ENCODE results near the gene UBA5. TPM values are rescaled to one million over a fixed set of nuclear protein-coding genes. Genes with fewer than 3 reads are reported as not detected.

The UBA5 gene
- total and polyA plus RNA-seq, 4 experiments from 2014 or later, result 33.0 to 44.5 (median 33.4) TPM

DNA sequence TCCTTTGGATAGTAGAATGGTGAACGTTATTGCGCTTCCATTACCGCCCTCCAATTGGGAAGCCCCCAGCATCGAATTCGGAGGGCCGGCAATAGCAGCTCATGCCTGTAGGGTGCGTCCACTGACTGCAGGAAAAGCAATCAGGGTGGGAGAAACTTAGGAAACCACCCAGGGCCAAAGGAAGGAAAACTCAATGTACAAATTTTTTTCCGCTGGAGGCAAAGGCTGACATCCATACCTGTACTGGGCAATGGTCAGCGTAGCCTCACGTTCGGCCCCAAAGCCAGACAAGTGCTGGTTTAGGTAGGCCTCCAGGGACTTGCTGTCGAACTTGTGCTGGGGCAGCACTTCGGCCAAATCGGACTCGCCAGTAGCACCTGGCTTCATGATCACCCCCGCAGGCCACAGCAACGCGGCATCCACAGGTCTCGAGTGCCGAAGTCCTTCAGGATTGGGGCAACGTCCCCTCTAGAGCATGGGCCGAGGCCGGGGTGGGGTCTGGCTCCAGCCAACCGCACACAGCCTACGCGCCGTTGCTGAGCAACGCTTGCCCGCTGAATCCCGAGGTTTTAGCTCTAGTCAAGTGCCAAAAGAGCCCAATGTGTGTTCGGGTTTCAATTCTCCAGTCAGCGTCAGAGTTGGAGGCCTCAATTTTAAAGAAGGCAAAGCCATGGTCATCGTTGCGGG, 621 bp upstream of the UBA5 start, which contains the start of gene ACAD11:
Gene ACAD11 (minus strand): TSS at position 445 of the 687 bp plus-strand sequence. CDS start 58 bp downstream, at position 387.
- Mint-ChIP-seq H3K4me3 (peak within 1 kb of the TSS; percentile 96 to 99 (median 98)), H3K27ac (peak within 1 kb of the TSS; percentile 95 to 98 (median 97)), H3K36me3 (peaks cover 0 to 16% of the 10 kb centered on the region in 2 donors), H3K9me3 (no peaks in the 10 kb centered on the region), H3K4me1 (peaks cover 37 to 71% (median 48%) of the 10 kb centered on the region in 4 donors), H3K27me3 (no peaks in the 10 kb centered on the region)
- peak; percentile 11 to 48 (median 13) for DNase-seq
- Histone ChIP-seq H3K4me3 (ENCODE audit: low read length in 2 of 2) (peak within 1 kb of the TSS; percentile 78 to 99), H3K36me3 (ENCODE audit: insufficient read depth, low read length) (no peaks in the 10 kb centered on the region), H3K27me3 (ENCODE audit: insufficient read depth, low read length) (no peaks in the 10 kb centered on the region), H3K9me3 (ENCODE audit: control insufficient read depth in 1 of 2, low read length in 2 of 2) (no peaks in the 10 kb centered on the region), H3K27ac (ENCODE audit: low read depth, low read length) (peak within 1 kb of the TSS; percentile 83), H3K4me1 (ENCODE audit: insufficient read depth, low read length) (peaks cover 53% of the 10 kb centered on the region)
- CTCF ChIA-PET (ENCODE audit: partially characterized antibody), result interaction anchor here (0.7 to 2.8 kb wide), 4 partner anchors 12 to 765 kb away, joined by 3 to 7 read pairs (median 4); no protein-coding TSS in a partner anchor
- POLR2A ChIA-PET (ENCODE audit: partially characterized antibody), result interaction anchor here (1.2 to 2.1 kb wide), 3 partner anchors 14 to 59 kb away, joined by 4 to 5 read pairs (median 4); no protein-coding TSS in a partner anchor
- intact Hi-C loops (cut with micrococcal nuclease), result loop anchor here (1.0 to 10.0 kb wide), 5 partner anchors 63 to 1825 kb away; partner anchors contain the start of genes ANAPC13, ASTE1, CDV3 and CEP63

DNA sequence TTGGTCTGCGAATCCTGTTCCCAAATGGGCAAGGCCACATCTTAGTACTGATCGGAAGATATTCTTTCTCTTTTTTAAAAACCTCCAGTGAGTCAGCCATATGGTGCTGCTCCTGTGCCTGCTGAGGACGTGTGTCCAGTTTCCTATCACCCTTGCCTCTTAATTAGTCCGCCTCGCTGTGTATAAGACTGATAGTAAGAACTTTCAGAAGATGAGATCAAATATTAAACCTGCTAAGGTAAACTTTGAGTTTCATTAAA, 612 bp downstream of the UBA5 start:
- H3K36me3 Mint-ChIP-seq, result peaks cover 0 to 16% of the 10 kb centered on the region in 2 donors
- H3K9me3 Mint-ChIP-seq, result no peaks in the 10 kb centered on the region
- intact Hi-C loops (cut with micrococcal nuclease), result loop anchor here (1.0 to 10.0 kb wide), 5 partner anchors 62 to 1824 kb away; partner anchors contain the start of genes ANAPC13, ASTE1, CDV3 and CEP63
- H3K27me3 ChIP-seq (ENCODE audit: insufficient read depth, low read length), result no peaks in the 10 kb centered on the region
- peak overlapping the region; percentile 78 to 99 for H3K4me3 ChIP-seq (ENCODE audit: low read length in 2 of 2)
- H3K36me3 ChIP-seq (ENCODE audit: insufficient read depth, low read length), result no peaks in the 10 kb centered on the region
- H3K4me3 Mint-ChIP-seq, result peak overlapping the region; percentile 96 to 99 (median 98)
- CTCF ChIA-PET (ENCODE audit: partially characterized antibody), result interaction anchor here (1.0 to 2.8 kb wide), 3 partner anchors 21 to 25 kb away, joined by 3 to 7 read pairs (median 3); no protein-coding TSS in a partner anchor
- H3K4me1 Mint-ChIP-seq, result peaks cover 39 to 69% (median 49%) of the 10 kb centered on the region in 4 donors
- POLR2A ChIA-PET (ENCODE audit: partially characterized antibody), result interaction anchor here (0.5 to 2.1 kb wide), 9 partner anchors 8 to 1574 kb away, joined by 3 to 7 read pairs (median 3); partner anchors contain the start of genes CDV3 and DNAJC13
- no peaks in the 10 kb centered on the region for H3K9me3 ChIP-seq (ENCODE audit: control insufficient read depth in 1 of 2, low read length in 2 of 2)
- H3K27ac Mint-ChIP-seq, result peak overlapping the region; percentile 95 to 98 (median 97)
- H3K27me3 Mint-ChIP-seq, result no peaks in the 10 kb centered on the region
- DNase-seq, result no peak
- H3K4me1 ChIP-seq (ENCODE audit: insufficient read depth, low read length), result peaks cover 53% of the 10 kb centered on the region
- H3K27ac ChIP-seq (ENCODE audit: low read depth, low read length), result peak overlapping the region; percentile 83

DNA sequence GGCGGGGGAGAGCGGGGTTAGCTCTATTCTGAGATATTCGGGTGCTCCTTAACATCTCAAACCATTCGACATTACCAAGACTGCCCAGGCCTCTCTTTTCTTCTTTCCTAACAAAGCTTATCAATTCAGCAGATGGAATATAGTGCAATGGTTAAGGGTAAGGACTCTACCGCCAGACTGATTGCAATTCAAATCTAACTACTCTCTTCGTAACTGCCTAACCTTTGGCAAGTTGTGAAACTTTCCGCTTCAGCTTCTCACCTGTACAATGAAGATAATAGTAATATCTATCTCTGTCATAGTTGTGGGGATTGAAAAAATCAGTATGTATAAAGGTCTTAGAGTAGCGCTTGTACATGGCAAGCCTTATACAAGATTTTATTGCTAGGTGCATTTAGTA, 972 bp downstream of the UBA5 start:
- Mint-ChIP-seq H3K4me1 (peaks cover 38 to 69% (median 49%) of the 10 kb centered on the region in 4 donors), H3K36me3 (peaks cover 0 to 16% of the 10 kb centered on the region in 2 donors), H3K9me3 (no peaks in the 10 kb centered on the region), H3K27ac (peak overlapping the region; percentile 95 to 98 (median 97)), H3K4me3 (peak overlapping the region; percentile 96 to 99 (median 98)), H3K27me3 (no peaks in the 10 kb centered on the region)
- peak in 1 of 5 donors; percentile 13 for DNase-seq
- intact Hi-C loops (cut with micrococcal nuclease), result loop anchor here (2.0 to 10.0 kb wide), 3 partner anchors 62 to 1824 kb away; partner anchors contain the start of genes ANAPC13, ASTE1, CEP63 and NEK11
- no peaks in the 10 kb centered on the region for H3K36me3 ChIP-seq (ENCODE audit: insufficient read depth, low read length)
- peaks cover 51% of the 10 kb centered on the region for H3K4me1 ChIP-seq (ENCODE audit: insufficient read depth, low read length)
- CTCF ChIA-PET (ENCODE audit: partially characterized antibody), result interaction anchor here (1.0 to 2.8 kb wide), 3 partner anchors 21 to 26 kb away, joined by 3 to 7 read pairs (median 3); no protein-coding TSS in a partner anchor
- H3K4me3 ChIP-seq (ENCODE audit: low read length in 2 of 2), result peak overlapping the region; percentile 78 to 99
- H3K9me3 ChIP-seq (ENCODE audit: control insufficient read depth in 1 of 2, low read length in 2 of 2), result no peaks in the 10 kb centered on the region
- peak overlapping the region; percentile 83 for H3K27ac ChIP-seq (ENCODE audit: low read depth, low read length)
- H3K27me3 ChIP-seq (ENCODE audit: insufficient read depth, low read length), result no peaks in the 10 kb centered on the region
- POLR2A ChIA-PET (ENCODE audit: partially characterized antibody), result interaction anchor here (1.0 to 2.0 kb wide), 6 partner anchors 22 to 913 kb away, joined by 3 to 7 read pairs (median 3); partner anchors contain the start of genes CDV3 and DNAJC13

DNA sequence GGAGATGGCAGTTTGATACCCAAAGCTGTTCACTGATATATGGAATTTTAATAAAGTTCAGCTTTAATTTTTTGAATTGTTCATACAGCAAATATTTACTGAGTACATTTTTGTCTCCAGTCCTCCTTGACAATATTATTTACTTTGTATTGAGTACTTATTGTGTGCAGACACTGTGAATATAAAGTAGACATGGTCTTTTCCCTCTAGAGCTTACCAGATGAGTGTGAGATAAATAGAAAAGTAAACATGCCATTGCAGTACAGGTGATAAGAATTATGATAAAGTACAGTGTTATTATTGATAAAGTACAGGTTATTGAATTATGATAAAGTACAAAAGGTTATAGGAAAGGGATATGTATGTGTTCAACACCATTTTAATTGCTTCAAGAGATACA, 2.1 kb downstream of the UBA5 start:
- CTCF ChIA-PET (ENCODE audit: partially characterized antibody), result no interaction called here
- H3K4me1 Mint-ChIP-seq, result peaks cover 38 to 65% (median 50%) of the 10 kb centered on the region in 4 donors
- Histone ChIP-seq H3K4me1 (ENCODE audit: insufficient read depth, low read length) (peaks cover 47% of the 10 kb centered on the region), H3K9me3 (ENCODE audit: control insufficient read depth in 1 of 2, low read length in 2 of 2) (no peaks in the 10 kb centered on the region), H3K27me3 (ENCODE audit: insufficient read depth, low read length) (no peaks in the 10 kb centered on the region), H3K27ac (ENCODE audit: low read depth, low read length) (no peak overlapping the region), H3K4me3 (ENCODE audit: low read length in 2 of 2) (no peak overlapping the region), H3K36me3 (ENCODE audit: insufficient read depth, low read length) (no peaks in the 10 kb centered on the region)
- peak overlapping the region in 5 of 8 donors; percentile 13 to 99 (median 38) for H3K4me3 Mint-ChIP-seq
- DNase-seq, result no peak
- no peaks in the 10 kb centered on the region for H3K27me3 Mint-ChIP-seq
- H3K9me3 Mint-ChIP-seq, result no peaks in the 10 kb centered on the region
- POLR2A ChIA-PET (ENCODE audit: partially characterized antibody), result no interaction called here
- intact Hi-C loops (cut with micrococcal nuclease), result loop anchor here (10.0 kb wide), 2 partner anchors 1637 to 1823 kb away; partner anchors contain the start of genes ANAPC13, ASTE1, CEP63 and NEK11
- peaks cover 0 to 20% of the 10 kb centered on the region in 2 donors for H3K36me3 Mint-ChIP-seq
- peak overlapping the region in 3 of 7 donors; percentile 46 to 74 (median 62) for H3K27ac Mint-ChIP-seq

DNA sequence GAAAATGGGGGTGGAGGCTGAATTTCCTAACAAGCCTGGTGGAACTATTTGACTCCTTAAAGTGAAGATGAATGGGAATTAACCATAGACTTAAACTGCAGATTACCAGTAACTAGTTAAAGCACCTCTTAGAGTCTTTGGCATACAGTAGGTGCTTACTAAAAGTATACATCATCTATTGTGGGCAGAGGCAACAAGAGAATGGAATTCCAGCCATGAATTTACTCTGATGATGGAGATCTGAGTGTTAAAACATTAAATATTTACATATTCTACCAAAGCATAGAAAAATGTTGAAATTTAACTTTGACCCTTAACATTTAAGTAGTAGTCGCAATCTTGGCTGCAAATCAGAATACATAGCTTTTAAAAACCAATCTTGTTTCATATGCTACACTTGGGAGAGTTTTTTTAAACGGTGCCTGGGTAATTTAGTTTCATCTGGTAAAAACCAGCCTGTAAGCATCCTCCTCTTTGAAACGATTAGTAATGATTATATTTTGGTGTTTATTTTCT, 5.2 kb downstream of the UBA5 start:
- Mint-ChIP-seq H3K4me1 (peaks cover 32 to 47% (median 40%) of the 10 kb centered on the region in 4 donors), H3K4me3 (no peak overlapping the region), H3K36me3 (peaks cover 7 to 20% of the 10 kb centered on the region in 2 donors), H3K27me3 (no peaks in the 10 kb centered on the region), H3K9me3 (no peaks in the 10 kb centered on the region), H3K27ac (peak overlapping the region in 1 of 7 donors; percentile 43)
- intact Hi-C loops (cut with micrococcal nuclease), result loop anchor here (10.0 kb wide), 2 partner anchors 1640 to 1820 kb away; partner anchors contain the start of genes ANAPC13, ASTE1, CEP63 and NEK11
- ChIA-PET CTCF (ENCODE audit: partially characterized antibody) (no interaction called here), POLR2A (ENCODE audit: partially characterized antibody) (no interaction called here)
- no peak overlapping the region for H3K4me3 ChIP-seq (ENCODE audit: low read length in 2 of 2)
- H3K4me1 ChIP-seq (ENCODE audit: insufficient read depth, low read length), result peaks cover 29% of the 10 kb centered on the region
- no peaks in the 10 kb centered on the region for H3K27me3 ChIP-seq (ENCODE audit: insufficient read depth, low read length)
- DNase-seq, result no peak
- no peak overlapping the region for H3K27ac ChIP-seq (ENCODE audit: low read depth, low read length)
- H3K9me3 ChIP-seq (ENCODE audit: control insufficient read depth in 1 of 2, low read length in 2 of 2), result no peaks in the 10 kb centered on the region
- H3K36me3 ChIP-seq (ENCODE audit: insufficient read depth, low read length), result no peaks in the 10 kb centered on the region

DNA sequence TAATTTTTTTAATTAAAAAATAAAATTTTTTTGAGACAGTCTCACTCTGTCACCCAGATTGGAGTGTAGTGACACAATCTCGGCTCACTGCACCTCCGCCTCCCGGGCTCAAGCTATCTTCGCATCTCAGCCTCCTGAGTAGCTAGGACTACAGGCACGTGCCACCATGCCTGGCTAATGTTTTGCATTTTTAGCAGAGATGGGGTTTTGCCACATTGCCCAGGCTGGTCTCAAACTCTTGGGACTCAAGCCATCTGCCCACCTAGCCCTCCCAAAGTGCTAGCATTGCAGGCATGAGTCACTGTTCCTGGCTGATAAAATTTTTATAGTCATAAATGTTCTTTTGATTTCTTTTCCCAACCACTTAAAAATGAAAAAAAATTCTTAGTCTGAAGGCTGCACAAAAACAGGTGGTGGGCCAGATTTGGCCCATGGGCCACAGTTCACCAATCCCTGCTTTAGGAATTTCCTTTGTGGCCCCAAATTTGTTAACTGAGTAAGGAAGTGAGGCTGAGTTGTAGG, 9.2 kb downstream of the UBA5 start:
- H3K9me3 Mint-ChIP-seq, result no peaks in the 10 kb centered on the region
- ChIA-PET CTCF (ENCODE audit: partially characterized antibody) (no interaction called here), POLR2A (ENCODE audit: partially characterized antibody) (no interaction called here)
- no peak overlapping the region for H3K27ac Mint-ChIP-seq
- H3K4me3 Mint-ChIP-seq, result no peak overlapping the region
- DNase-seq, result no peak
- H3K4me1 Mint-ChIP-seq, result peaks cover 15 to 21% (median 17%) of the 10 kb centered on the region in 4 donors
- no peak overlapping the region for H3K4me3 ChIP-seq (ENCODE audit: low read length in 2 of 2)
- intact Hi-C loops (cut with micrococcal nuclease), result loop anchor here (10.0 kb wide), 2 partner anchors 1645 to 1815 kb away; partner anchors contain the start of genes ANAPC13, ASTE1, CEP63 and NEK11
- H3K27me3 Mint-ChIP-seq, result no peaks in the 10 kb centered on the region
- peaks cover 12% of the 10 kb centered on the region for H3K36me3 ChIP-seq (ENCODE audit: insufficient read depth, low read length)
- no peaks in the 10 kb centered on the region for H3K4me1 ChIP-seq (ENCODE audit: insufficient read depth, low read length)
- H3K9me3 ChIP-seq (ENCODE audit: control insufficient read depth in 1 of 2, low read length in 2 of 2), result no peaks in the 10 kb centered on the region
- H3K27me3 ChIP-seq (ENCODE audit: insufficient read depth, low read length), result no peaks in the 10 kb centered on the region
- no peak overlapping the region for H3K27ac ChIP-seq (ENCODE audit: low read depth, low read length)
- peaks cover 11 to 33% of the 10 kb centered on the region in 2 donors for H3K36me3 Mint-ChIP-seq

All from CD4-positive, alpha-beta memory T cell (primary cell).